Measurements from ENCODE around the gene BMP8A.

Gene BMP8A

DNA sequence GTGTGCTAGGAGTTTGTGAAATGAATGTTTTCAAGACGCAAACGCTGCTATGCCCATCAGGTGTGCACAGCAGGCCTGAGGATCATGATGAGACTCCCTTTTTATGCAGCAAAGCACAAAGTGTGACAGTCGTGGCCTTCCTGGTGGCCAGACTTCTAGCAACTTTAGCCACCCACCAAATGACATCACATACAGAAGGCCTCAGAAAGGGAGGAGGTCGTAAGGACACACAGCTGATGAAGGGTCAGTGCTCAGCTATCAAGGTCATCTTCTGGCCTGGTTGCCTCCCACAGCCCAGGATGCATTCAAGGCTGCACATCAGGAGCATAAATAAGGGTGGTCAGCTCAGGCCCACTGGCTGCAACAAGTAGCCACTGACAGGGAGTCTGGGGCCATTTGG lies 36.6 kb downstream of the BMP8A start:
- no peak overlapping the region for H3K14ac ChIP-seq (ENCODE audit: low read length in 2 of 2)
- no peak overlapping the region for H4K91ac ChIP-seq (ENCODE audit: low read length)
- H3K18ac ChIP-seq (ENCODE audit: low read depth in 1 of 2, low read length in 2 of 2): no peak overlapping the region
- H3K27ac ChIP-seq (ENCODE audit: low read length, poor library complexity, severe bottlenecking): no peak overlapping the region
- H2BK12ac ChIP-seq (ENCODE audit: low read length in 2 of 2): no peak overlapping the region
- peaks cover 3% of the 10 kb centered on the region for H3K79me1 ChIP-seq (replicated peaks; ENCODE audit: low read length, poor library complexity, severe bottlenecking)
- no peaks in the 10 kb centered on the region for H3K27me3 ChIP-seq (ENCODE audit: control insufficient read depth in 1 of 2, insufficient read depth in 1 of 2, low read length in 2 of 2)
- WGBS: 88% methylated on average over 4 of the region's 4 CpGs
- H3K4me2 ChIP-seq (ENCODE audit: low read length, poor library complexity, severe bottlenecking): no peak overlapping the region
- no peak overlapping the region for H4K8ac ChIP-seq (ENCODE audit: low read length)
- no peak for DNase-seq
- H3K36me3 ChIP-seq (ENCODE audit: control insufficient read depth in 1 of 2, insufficient read depth in 2 of 2, low read depth in 1 of 2, low read length in 2 of 2): peaks cover 71 to 76% of the 10 kb centered on the region in 2 experiments
- no peak overlapping the region for H3K4me3 ChIP-seq (ENCODE audit: insufficient read depth in 1 of 2, low read depth in 1 of 2, low read length in 2 of 2)
- H3K4ac ChIP-seq (ENCODE audit: low read depth in 1 of 2, low read length in 2 of 2): no peak overlapping the region
- H3K9ac ChIP-seq (ENCODE audit: low read length): no peak overlapping the region
- no peaks in the 10 kb centered on the region for H3K9me3 ChIP-seq (ENCODE audit: control insufficient read depth, low read length)
- H2BK15ac ChIP-seq (ENCODE audit: low read depth, poor library complexity, severe bottlenecking): no peak overlapping the region
- no peaks in the 10 kb centered on the region for H3K4me1 ChIP-seq (ENCODE audit: control insufficient read depth, insufficient read depth, low read depth, low read length)
- H2BK5ac ChIP-seq (ENCODE audit: low read depth, low read length, poor library complexity, severe bottlenecking): no peak overlapping the region
- no peak overlapping the region for H2AFZ ChIP-seq (ENCODE audit: low read depth, low read length)
- H2AK5ac ChIP-seq (ENCODE audit: low read length, severe bottlenecking): no peak overlapping the region
- no peak overlapping the region for H2BK120ac ChIP-seq (ENCODE audit: low read depth, low read length)
- no peak overlapping the region for H3K23ac ChIP-seq (ENCODE audit: low read length in 2 of 2)

- H3K9ac ChIP-seq (ENCODE audit: low read length): no peak overlapping the region
- no peak overlapping the region for H3K18ac ChIP-seq (ENCODE audit: low read depth in 1 of 2, low read length in 2 of 2)
- peaks cover 58 to 71% of the 10 kb centered on the region in 2 experiments for H3K36me3 ChIP-seq (ENCODE audit: control insufficient read depth in 1 of 2, insufficient read depth in 2 of 2, low read depth in 1 of 2, low read length in 2 of 2)
- H4K8ac ChIP-seq (ENCODE audit: low read length): no peak overlapping the region
- no peak overlapping the region for H2BK5ac ChIP-seq (ENCODE audit: low read depth, low read length, poor library complexity, severe bottlenecking)
- H2BK12ac ChIP-seq (ENCODE audit: low read length in 2 of 2): no peak overlapping the region
- no peak overlapping the region for H2AFZ ChIP-seq (ENCODE audit: low read depth, low read length)
- H3K23ac ChIP-seq (ENCODE audit: low read length in 2 of 2): no peak overlapping the region
- no peaks in the 10 kb centered on the region for H3K27me3 ChIP-seq (ENCODE audit: control insufficient read depth in 1 of 2, insufficient read depth in 1 of 2, low read length in 2 of 2)
- no peak overlapping the region for H3K4me2 ChIP-seq (ENCODE audit: low read length, poor library complexity, severe bottlenecking)
- no peak overlapping the region for H3K4me3 ChIP-seq (ENCODE audit: insufficient read depth in 1 of 2, low read depth in 1 of 2, low read length in 2 of 2)
- H3K9me3 ChIP-seq (ENCODE audit: control insufficient read depth, low read length): no peaks in the 10 kb centered on the region
- H3K79me1 ChIP-seq (replicated peaks; ENCODE audit: low read length, poor library complexity, severe bottlenecking): peaks cover 3% of the 10 kb centered on the region
- H3K27ac ChIP-seq (ENCODE audit: low read length, poor library complexity, severe bottlenecking): no peak overlapping the region
- 97% methylated on average over 10 of the region's 10 CpGs for WGBS
- no peak overlapping the region for H4K91ac ChIP-seq (ENCODE audit: low read length)
- H2BK120ac ChIP-seq (ENCODE audit: low read depth, low read length): no peak overlapping the region
- H2BK15ac ChIP-seq (ENCODE audit: low read depth, poor library complexity, severe bottlenecking): no peak overlapping the region
- no peak for DNase-seq
- no peak overlapping the region for H3K4ac ChIP-seq (ENCODE audit: low read depth in 1 of 2, low read length in 2 of 2)
- H3K4me1 ChIP-seq (ENCODE audit: control insufficient read depth, insufficient read depth, low read depth, low read length): peaks cover 5% of the 10 kb centered on the region
- no peak overlapping the region for H2AK5ac ChIP-seq (ENCODE audit: low read length, severe bottlenecking)
- no peak overlapping the region for H3K14ac ChIP-seq (ENCODE audit: low read length in 2 of 2)
Observed at GRCh38 chr1:39529901-39530535, 38.6 kb downstream of the BMP8A start.

DNA sequence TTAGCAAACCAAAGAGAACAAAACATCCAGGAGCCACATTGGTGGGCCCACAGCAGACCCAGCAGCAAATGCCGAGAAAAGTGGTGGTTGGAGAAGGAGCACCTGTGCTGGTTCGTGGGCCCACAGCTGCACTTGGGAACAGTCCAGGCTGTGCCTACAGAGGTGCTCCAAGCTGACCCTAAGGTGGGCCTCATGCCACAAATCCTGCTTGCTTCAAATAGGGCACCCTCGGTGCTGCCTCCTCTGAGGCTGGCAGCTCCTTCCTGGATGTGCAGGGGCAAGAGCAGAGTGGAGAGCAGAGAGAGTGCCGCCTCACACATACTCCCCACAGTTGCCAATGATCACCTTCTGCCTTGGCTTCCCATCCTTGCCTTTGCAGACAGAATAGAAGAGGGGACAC lies 40.1 kb downstream of the BMP8A start:
- Histone ChIP-seq H3K27me3 (ENCODE audit: control insufficient read depth in 1 of 2, insufficient read depth in 1 of 2, low read length in 2 of 2) (no peaks in the 10 kb centered on the region), H3K27ac (ENCODE audit: low read length, poor library complexity, severe bottlenecking) (no peak overlapping the region), H2BK15ac (ENCODE audit: low read depth, poor library complexity, severe bottlenecking) (no peak overlapping the region), H3K79me1 (replicated peaks; ENCODE audit: low read length, poor library complexity, severe bottlenecking) (peaks cover 3% of the 10 kb centered on the region), H3K4me3 (ENCODE audit: insufficient read depth in 1 of 2, low read depth in 1 of 2, low read length in 2 of 2) (no peak overlapping the region), H3K4me2 (ENCODE audit: low read length, poor library complexity, severe bottlenecking) (no peak overlapping the region), H3K18ac (ENCODE audit: low read depth in 1 of 2, low read length in 2 of 2) (no peak overlapping the region), H3K14ac (ENCODE audit: low read length in 2 of 2) (no peak overlapping the region), H2BK12ac (ENCODE audit: low read length in 2 of 2) (no peak overlapping the region), H2BK5ac (ENCODE audit: low read depth, low read length, poor library complexity, severe bottlenecking) (no peak overlapping the region), H3K9me3 (ENCODE audit: control insufficient read depth, low read length) (no peaks in the 10 kb centered on the region), H4K8ac (ENCODE audit: low read length) (no peak overlapping the region), H3K4me1 (ENCODE audit: control insufficient read depth, insufficient read depth, low read depth, low read length) (peaks cover 6% of the 10 kb centered on the region), H3K36me3 (ENCODE audit: control insufficient read depth in 1 of 2, insufficient read depth in 2 of 2, low read depth in 1 of 2, low read length in 2 of 2) (peaks cover 49 to 63% of the 10 kb centered on the region in 2 experiments), H3K9ac (ENCODE audit: low read length) (no peak overlapping the region), H2AK5ac (ENCODE audit: low read length, severe bottlenecking) (no peak overlapping the region), H2AFZ (ENCODE audit: low read depth, low read length) (no peak overlapping the region), H3K4ac (ENCODE audit: low read depth in 1 of 2, low read length in 2 of 2) (no peak overlapping the region), H4K91ac (ENCODE audit: low read length) (no peak overlapping the region), H3K23ac (ENCODE audit: low read length in 2 of 2) (no peak overlapping the region), H2BK120ac (ENCODE audit: low read depth, low read length) (no peak overlapping the region)
- WGBS: 96% methylated on average over 3 of the region's 4 CpGs
- no peak for DNase-seq

DNA sequence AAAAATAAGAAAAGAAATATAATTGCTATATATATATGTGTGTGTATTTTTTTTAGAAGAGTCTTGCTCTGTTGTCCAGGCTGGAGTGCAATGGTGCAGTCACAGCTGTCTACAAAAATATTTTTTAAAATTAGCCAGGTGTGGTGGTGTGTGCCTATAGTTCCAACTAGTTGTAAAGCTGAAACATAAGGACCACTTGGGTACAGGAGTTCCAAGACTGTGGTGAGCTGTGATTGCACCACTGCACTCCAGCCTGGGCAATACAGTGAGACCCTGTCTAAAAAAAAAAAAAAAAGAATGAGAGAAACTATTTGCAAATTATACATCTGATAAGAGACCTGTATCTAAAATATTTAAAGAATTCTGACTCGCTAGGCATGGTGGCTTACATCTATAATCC lies 42.0 kb downstream of the BMP8A start:
- Histone ChIP-seq H3K14ac (ENCODE audit: low read length in 2 of 2) (no peak overlapping the region), H2BK120ac (ENCODE audit: low read depth, low read length) (no peak overlapping the region), H2AFZ (ENCODE audit: low read depth, low read length) (no peak overlapping the region), H3K79me1 (replicated peaks; ENCODE audit: low read length, poor library complexity, severe bottlenecking) (peaks cover 3% of the 10 kb centered on the region), H3K4ac (ENCODE audit: low read depth in 1 of 2, low read length in 2 of 2) (no peak overlapping the region), H3K27me3 (ENCODE audit: control insufficient read depth in 1 of 2, insufficient read depth in 1 of 2, low read length in 2 of 2) (no peaks in the 10 kb centered on the region), H3K9ac (ENCODE audit: low read length) (no peak overlapping the region), H2BK15ac (ENCODE audit: low read depth, poor library complexity, severe bottlenecking) (no peak overlapping the region), H3K27ac (ENCODE audit: low read length, poor library complexity, severe bottlenecking) (no peak overlapping the region), H3K18ac (ENCODE audit: low read depth in 1 of 2, low read length in 2 of 2) (no peak overlapping the region), H3K23ac (ENCODE audit: low read length in 2 of 2) (no peak overlapping the region), H2BK12ac (ENCODE audit: low read length in 2 of 2) (no peak overlapping the region), H4K91ac (ENCODE audit: low read length) (no peak overlapping the region), H3K9me3 (ENCODE audit: control insufficient read depth, low read length) (no peaks in the 10 kb centered on the region), H2AK5ac (ENCODE audit: low read length, severe bottlenecking) (no peak overlapping the region), H3K4me1 (ENCODE audit: control insufficient read depth, insufficient read depth, low read depth, low read length) (peaks cover 6% of the 10 kb centered on the region), H3K4me3 (ENCODE audit: insufficient read depth in 1 of 2, low read depth in 1 of 2, low read length in 2 of 2) (no peak overlapping the region), H4K8ac (ENCODE audit: low read length) (no peak overlapping the region), H2BK5ac (ENCODE audit: low read depth, low read length, poor library complexity, severe bottlenecking) (no peak overlapping the region), H3K36me3 (ENCODE audit: control insufficient read depth in 1 of 2, insufficient read depth in 2 of 2, low read depth in 1 of 2, low read length in 2 of 2) (peaks cover 40 to 59% of the 10 kb centered on the region in 2 experiments), H3K4me2 (ENCODE audit: low read length, poor library complexity, severe bottlenecking) (no peak overlapping the region)
- 75% methylated on average over 1 of the region's 1 CpG for whole genome bisulfite sequencing
- no peak for DNase-seq
